ENCODE data around the gene SYNGR1.

SYNGR1 gene

GRCh38 chr22:39349967-39350726 is at the start of gene SYNGR1:
Gene SYNGR1 (plus strand): TSS chr22:39349991. CDS start chr22:39350011, 20 bp downstream.
- DNase-seq, result no peak

GRCh38 chr22:39300186-39300830 is 49.5 kb upstream of the SYNGR1 start:
- DNase-seq, result peak; percentile 27

- no peak for DNase-seq
Observed at GRCh38 chr22:39301108-39301507, 48.7 kb upstream of the SYNGR1 start.

- DNase-seq, result no peak
Observed at GRCh38 chr22:39301926-39302325, 47.9 kb upstream of the SYNGR1 start.

GRCh38 chr22:39302431-39302960 is 47.3 kb upstream of the SYNGR1 start:
- DNase-seq, result no peak

- no peak for DNase-seq
Observed at GRCh38 chr22:39303358-39303757, 46.4 kb upstream of the SYNGR1 start.

GRCh38 chr22:39303892-39304671 is 45.7 kb upstream of the SYNGR1 start:
- DNase-seq, result no peak

GRCh38 chr22:39306456-39307361 is 43.1 kb upstream of the SYNGR1 start:
- DNase-seq, result no peak

GRCh38 chr22:39308614-39309363 is 41.0 kb upstream of the SYNGR1 start:
- DNase-seq, result no peak

- no peak for DNase-seq
Observed at GRCh38 chr22:39309364-39309861, 40.4 kb upstream of the SYNGR1 start.

GRCh38 chr22:39309881-39310714 is 39.7 kb upstream of the SYNGR1 start:
- no peak for DNase-seq

GRCh38 chr22:39311592-39312400 is 38.0 kb upstream of the SYNGR1 start:
- no peak for DNase-seq

- no peak for DNase-seq
Observed at GRCh38 chr22:39312410-39312809, 37.4 kb upstream of the SYNGR1 start.

- no peak for DNase-seq
Observed at GRCh38 chr22:39313258-39314001, 36.4 kb upstream of the SYNGR1 start.

- no peak for DNase-seq
Observed at GRCh38 chr22:39314251-39314971, 35.4 kb upstream of the SYNGR1 start.

GRCh38 chr22:39315389-39315788 is 34.4 kb upstream of the SYNGR1 start:
- no peak for DNase-seq

- peak; percentile 64 for DNase-seq
Observed at GRCh38 chr22:39316440-39317083, 33.2 kb upstream of the SYNGR1 start.
